Mucosa of descending colon (tissue), 3 donors: ENCODE data around the gene SP7. TPM values are rescaled to one million over a fixed set of nuclear protein-coding genes. Genes with fewer than 3 reads are reported as not detected.
A peak's percentile ranks its signal among the peaks of the same experiment; 100 is the strongest.
"Not testable (repeated sequence)": the region's sequence is repeated elsewhere in the genome, so short reads cannot be mapped to it uniquely, and the experiment has no call there.

Experiments
- ATAC-seq: fragments of 200-7000 bp; cut with Tn5 transposase; one replicate; pipeline ENCODE4 v1.9.1; 2020; ENCODE audit warnings: mild to moderate bottlenecking, moderate library complexity
- DNase-seq, 3 donors: peaks; one replicate each; pipeline ENCODE4 v3.0.0-alpha.2; 2020
- H3K36me3 ChIP-seq: fragments of 200-600 bp; one replicate; pipeline ENCODE4 v1.8.0; 2021; ENCODE audit warnings: low read depth, mild to moderate bottlenecking
- H3K4me1 ChIP-seq: fragments of 200-600 bp; one replicate; pipeline ENCODE4 v1.8.0; 2021; ENCODE audit warnings: low read depth, mild to moderate bottlenecking
- H3K4me3 ChIP-seq: fragments of 200-600 bp; one replicate; pipeline ENCODE4 v1.8.0; 2021; ENCODE audit warnings: mild to moderate bottlenecking
- H3K9me3 ChIP-seq: fragments of 200-600 bp; one replicate; pipeline ENCODE4 v1.8.0; 2021; ENCODE audit warnings: mild to moderate bottlenecking
- intact Hi-C, 2 donors: fragments of 100-400 bp; cut with DNase I in 1 of 2; cut with micrococcal nuclease in 1 of 2; formaldehyde crosslinking; loops; one replicate each; pipeline versions ENCODE4 v1.11.0 to v1.11.1; 2022; cut with DNase I, micrococcal nuclease
- total RNA-seq, 3 donors: library from RNA; stranded (reverse); fragmentation: NEBNext Ultra II Directional in 2 of 3; extraction: Animal tissue kit (Norgen Biotek cat#: 25700) in 2 of 3; gene quantifications; one replicate each; pipeline versions ENCODE4 v1.2.1 to v1.2.4, GENCODE V29; 2021 to 2023
- TF ChIP-seq, protein P1 (sequence below): fragments of 200-600 bp; IDR thresholded peaks from one replicate; pipeline ENCODE4 v1.8.0; 2022; ENCODE audit warnings: antibody characterized with exemption, mild to moderate bottlenecking
- donor health status: DM: no; HTN: no; CAD: no; lungs with moderate emphysema.
- donor health status: DM: no; HTN: no; CAD: no.
- donor health status: DM: no; HTN: yes; CAD: no.

The SP7 gene
- total RNA-seq, 3 donors from 2014 or later = not detected

DNA sequence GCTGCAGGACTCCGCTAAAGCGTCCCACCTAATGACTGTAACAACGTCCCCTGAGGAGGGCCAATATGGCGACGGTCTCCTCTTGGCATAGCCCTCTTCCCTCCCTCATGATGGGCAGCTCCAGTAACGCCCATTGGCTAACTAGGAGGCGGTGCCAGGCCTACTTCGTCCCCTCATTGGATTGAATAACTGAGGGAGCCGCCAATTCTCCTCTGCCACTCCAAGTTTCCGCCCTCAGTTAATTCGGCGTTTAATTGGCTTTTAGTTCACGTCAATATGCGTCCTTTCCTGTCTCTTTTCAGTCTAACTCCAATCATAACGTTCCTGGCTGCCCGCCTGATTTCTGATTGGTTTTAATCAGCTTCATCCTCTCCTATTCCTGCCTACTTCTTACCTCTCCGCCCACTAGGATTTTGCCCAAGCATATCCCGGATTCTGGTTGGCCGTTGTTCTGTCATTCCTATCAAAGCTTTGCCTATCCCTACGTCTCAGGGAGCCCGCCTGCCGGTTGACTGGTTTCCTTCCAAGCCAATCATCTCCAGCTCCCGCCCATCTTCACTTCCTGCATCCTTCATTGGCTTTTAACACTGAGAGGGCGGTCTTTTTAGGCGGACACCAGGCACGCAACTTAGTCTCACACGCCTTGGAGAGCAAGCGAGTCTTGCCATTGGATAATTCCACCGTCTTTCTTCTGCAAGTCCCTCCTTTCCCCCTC, 43.4 kb upstream of the SP7 start:
- TF ChIP-seq, protein P1, sequence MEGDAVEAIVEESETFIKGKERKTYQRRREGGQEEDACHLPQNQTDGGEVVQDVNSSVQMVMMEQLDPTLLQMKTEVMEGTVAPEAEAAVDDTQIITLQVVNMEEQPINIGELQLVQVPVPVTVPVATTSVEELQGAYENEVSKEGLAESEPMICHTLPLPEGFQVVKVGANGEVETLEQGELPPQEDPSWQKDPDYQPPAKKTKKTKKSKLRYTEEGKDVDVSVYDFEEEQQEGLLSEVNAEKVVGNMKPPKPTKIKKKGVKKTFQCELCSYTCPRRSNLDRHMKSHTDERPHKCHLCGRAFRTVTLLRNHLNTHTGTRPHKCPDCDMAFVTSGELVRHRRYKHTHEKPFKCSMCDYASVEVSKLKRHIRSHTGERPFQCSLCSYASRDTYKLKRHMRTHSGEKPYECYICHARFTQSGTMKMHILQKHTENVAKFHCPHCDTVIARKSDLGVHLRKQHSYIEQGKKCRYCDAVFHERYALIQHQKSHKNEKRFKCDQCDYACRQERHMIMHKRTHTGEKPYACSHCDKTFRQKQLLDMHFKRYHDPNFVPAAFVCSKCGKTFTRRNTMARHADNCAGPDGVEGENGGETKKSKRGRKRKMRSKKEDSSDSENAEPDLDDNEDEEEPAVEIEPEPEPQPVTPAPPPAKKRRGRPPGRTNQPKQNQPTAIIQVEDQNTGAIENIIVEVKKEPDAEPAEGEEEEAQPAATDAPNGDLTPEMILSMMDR = peak; percentile 20
- ATAC-seq (peak; percentile 71), DNase-seq (peak; percentile 93 to 99 (median 98))
- Histone ChIP-seq H3K36me3 (peaks cover 7% of the 10 kb centered on the region), H3K4me1 (peaks cover 54% of the 10 kb centered on the region), H3K4me3 (peak overlapping the region; percentile 34), H3K9me3 (no peaks in the 10 kb centered on the region)
- intact Hi-C loops = no loop called here

DNA sequence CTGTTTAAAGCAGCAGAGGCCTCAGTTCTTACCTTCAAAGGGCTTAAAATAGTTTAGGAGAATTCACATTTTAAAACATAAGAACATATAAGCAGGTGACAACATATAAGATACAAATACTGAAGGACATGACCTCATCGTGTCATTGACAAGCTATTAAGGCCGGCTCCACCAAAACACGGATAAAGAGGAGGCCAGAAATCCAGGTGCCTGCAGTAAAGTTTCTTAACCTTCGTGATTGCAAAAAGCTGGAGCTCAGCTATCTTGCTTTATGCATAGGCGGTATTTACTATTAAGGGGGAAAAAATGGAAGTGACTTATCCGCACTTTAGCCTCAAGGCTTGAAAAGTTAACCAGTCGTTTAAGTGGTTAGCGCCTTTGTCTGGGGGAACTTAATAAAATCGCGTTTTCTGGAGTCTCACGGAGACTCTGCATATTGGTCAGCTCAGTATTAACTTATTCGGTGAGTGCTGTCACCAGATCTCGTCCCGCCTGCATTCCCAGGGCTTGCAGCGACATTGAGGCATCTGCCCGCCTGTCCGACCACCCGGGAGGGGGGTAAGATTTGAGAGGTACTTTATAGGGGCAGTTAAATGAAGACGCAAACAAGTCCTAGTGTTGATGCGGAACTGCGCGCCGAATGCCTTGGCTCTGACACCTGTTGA, 42.7 kb upstream of the SP7 start:
- intact Hi-C loops = no loop called here
- H3K4me3 ChIP-seq = no peak overlapping the region
- DNase-seq (peak in 1 of 3 donors; percentile 46), ATAC-seq (no peak)
- H3K36me3 ChIP-seq = peaks cover 7% of the 10 kb centered on the region
- peaks cover 48% of the 10 kb centered on the region for H3K4me1 ChIP-seq
- TF ChIP-seq, protein P1 = no peak
- H3K9me3 ChIP-seq = no peaks in the 10 kb centered on the region

DNA sequence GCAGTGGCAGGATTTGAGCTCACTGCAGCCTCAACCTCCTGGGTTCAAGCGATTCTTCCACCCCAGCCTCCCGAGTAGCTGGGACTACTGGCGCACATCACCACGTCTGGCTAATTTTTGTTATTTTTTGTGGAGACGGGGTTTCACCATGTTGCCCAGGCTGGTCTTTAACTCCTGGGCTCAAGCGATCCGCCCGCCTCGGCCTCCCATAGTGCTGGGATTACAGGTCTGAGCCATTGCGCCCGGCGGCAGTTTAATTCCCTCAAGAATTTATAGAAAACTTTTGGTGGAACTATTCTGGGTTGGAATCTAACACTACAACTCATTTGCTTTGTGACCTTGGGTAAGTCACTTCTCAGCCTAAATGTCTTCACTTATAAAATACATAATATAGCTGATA, 42.1 kb upstream of the SP7 start:
- DNase-seq (peak in 2 of 3 donors; percentile 35 to 47), ATAC-seq (no peak)
- peaks cover 41% of the 10 kb centered on the region for H3K4me1 ChIP-seq
- H3K4me3 ChIP-seq = no peak overlapping the region
- intact Hi-C loops = no loop called here
- H3K36me3 ChIP-seq = peaks cover 7% of the 10 kb centered on the region
- no peaks in the 10 kb centered on the region for H3K9me3 ChIP-seq
- TF ChIP-seq, protein P1 = no peak

DNA sequence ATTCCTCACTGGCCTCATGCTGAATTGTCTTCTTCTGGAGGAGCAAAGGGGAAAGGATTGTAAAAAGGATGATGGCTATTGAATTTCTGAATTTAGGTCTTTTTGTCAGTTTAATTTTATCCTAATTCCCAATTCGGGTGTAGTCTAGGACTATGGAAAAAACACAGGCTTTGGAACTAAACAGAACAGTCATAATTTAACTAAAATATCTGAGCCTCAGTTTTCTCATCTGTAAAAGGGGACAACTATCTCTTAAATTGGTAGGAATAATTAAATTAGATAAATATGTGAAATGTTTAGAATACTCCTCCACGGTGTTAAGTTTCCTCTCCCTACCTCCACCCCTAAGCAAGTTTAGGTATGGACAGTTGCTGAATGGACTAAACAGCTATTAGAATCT, 40.6 kb upstream of the SP7 start:
- intact Hi-C loops = no loop called here
- H3K9me3 ChIP-seq = no peaks in the 10 kb centered on the region
- H3K4me1 ChIP-seq = peaks cover 36% of the 10 kb centered on the region
- DNase-seq (no peak), ATAC-seq (no peak)
- no peak overlapping the region for H3K4me3 ChIP-seq
- H3K36me3 ChIP-seq = peaks cover 7% of the 10 kb centered on the region
- TF ChIP-seq, protein P1 = no peak

DNA sequence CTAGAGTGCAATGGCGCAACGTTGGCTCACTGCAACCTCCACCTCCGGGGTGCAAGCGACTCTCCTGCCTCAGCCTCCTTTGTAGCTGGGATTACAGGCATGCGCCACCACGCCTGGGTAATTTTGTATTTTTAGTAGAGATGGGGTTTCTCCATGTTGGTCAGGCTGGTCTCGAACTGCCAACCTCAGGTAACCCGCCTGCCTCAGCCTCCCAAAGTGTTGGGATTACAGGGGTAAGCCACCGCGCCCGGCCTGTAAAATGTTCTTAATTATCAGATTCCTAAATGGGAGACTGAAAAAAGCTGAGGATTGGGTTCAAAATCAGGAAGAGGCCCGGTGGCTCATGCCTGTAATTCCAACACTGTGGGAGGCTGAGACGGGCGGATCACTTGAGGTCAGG, 38.1 kb upstream of the SP7 start:
- H3K4me3 ChIP-seq, H3K9me3 ChIP-seq, intact Hi-C loops, ATAC-seq, H3K36me3 ChIP-seq: not testable (repeated sequence)
- H3K4me1 ChIP-seq = peaks cover 42% of the 10 kb centered on the region
- DNase-seq = peak; percentile 24 to 30 (median 25)

DNA sequence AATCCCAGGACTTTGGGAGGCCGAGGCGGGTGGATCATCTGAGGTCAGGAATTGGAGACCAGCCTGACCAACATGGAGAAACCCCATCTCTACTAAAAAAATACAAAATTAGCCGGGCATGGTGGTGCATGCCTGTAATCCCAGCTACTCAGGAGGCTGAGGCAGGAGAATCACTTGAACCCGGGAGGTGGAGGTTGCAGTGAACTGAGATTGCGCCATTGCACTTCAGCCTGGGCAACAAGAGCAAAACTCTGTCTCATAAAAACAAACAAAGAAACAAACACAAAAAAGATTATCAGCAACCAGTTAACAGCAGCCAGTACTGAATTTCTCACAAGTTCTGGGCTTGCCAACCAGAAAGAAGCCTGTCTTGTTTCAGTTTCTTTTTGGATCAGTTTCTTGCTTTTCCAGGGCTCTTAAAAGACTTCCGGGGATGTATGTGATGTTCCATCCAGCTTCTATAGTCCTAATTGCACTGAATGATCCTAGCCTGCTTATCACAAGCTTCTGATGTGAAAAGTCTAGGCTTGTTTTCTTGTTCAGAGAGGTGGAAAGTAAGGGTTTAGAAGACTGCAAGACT, 37.5 kb upstream of the SP7 start:
- H3K9me3 ChIP-seq, H3K36me3 ChIP-seq, intact Hi-C loops, ATAC-seq, H3K4me3 ChIP-seq: not testable (repeated sequence)
- H3K4me1 ChIP-seq = peaks cover 39% of the 10 kb centered on the region
- peak in 1 of 3 donors; percentile 29 for DNase-seq
